ENCODE data around the gene COMT. TPM values are rescaled to one million over a fixed set of nuclear protein-coding genes. Genes with fewer than 3 reads are reported as not detected.

The COMT gene
- total and polyA plus RNA-seq, 7 donors = 63.6 to 146 (median 117) TPM

GRCh38 chr22:19960491-19961200 lies 19.1 kb downstream of the COMT start:
- WGBS, 3 donors = 75 to 84% (median 77%) methylated on average over 12 of the region's 12 CpGs
- intact Hi-C loops (cut with DNase I) = no loop called here
- Histone ChIP-seq H3K9me3 (no peaks in the 10 kb centered on the region), H3K4me1 (peaks cover 24% of the 10 kb centered on the region), H3K27me3 (ENCODE audit: insufficient read depth in 3 of 3, low read length in 2 of 3) (no peaks in the 10 kb centered on the region), H3K27ac (no peak overlapping the region), H3K4me3 (no peak overlapping the region), H3K36me3 (ENCODE audit: insufficient read depth in 1 of 2, low read depth in 1 of 2) (peaks cover 0 to 30% of the 10 kb centered on the region in 2 donors)
- TF ChIP-seq CTCF (IDR thresholded peaks at IDR 0.05) = no peak
- DNase-seq (peak in 1 of 2 donors; percentile 9), ATAC-seq (no peak)

GRCh38 chr22:19961201-19961580 lies 19.6 kb downstream of the COMT start:
- H3K27ac ChIP-seq = no peak overlapping the region
- no peak for TF ChIP-seq CTCF (IDR thresholded peaks at IDR 0.05)
- H3K4me1 ChIP-seq = peaks cover 24% of the 10 kb centered on the region
- H3K9me3 ChIP-seq = no peaks in the 10 kb centered on the region
- peak; percentile 2 to 24 (median 8) for ATAC-seq
- peak in 1 of 2 donors; percentile 9 for DNase-seq
- H3K4me3 ChIP-seq = no peak overlapping the region
- WGBS, 3 donors = 64 to 84% (median 70%) methylated on average over 7 to 9 of the region's 9 CpGs
- peaks cover 0 to 33% of the 10 kb centered on the region in 2 donors for H3K36me3 ChIP-seq (ENCODE audit: insufficient read depth in 1 of 2, low read depth in 1 of 2)
- intact Hi-C loops (cut with DNase I) = no loop called here
- H3K27me3 ChIP-seq (ENCODE audit: insufficient read depth in 3 of 3, low read length in 2 of 3) = no peaks in the 10 kb centered on the region

- Histone ChIP-seq H3K27ac (no peak overlapping the region), H3K27me3 (ENCODE audit: insufficient read depth in 3 of 3, low read length in 2 of 3) (no peaks in the 10 kb centered on the region), H3K4me1 (peaks cover 24% of the 10 kb centered on the region), H3K9me3 (no peaks in the 10 kb centered on the region), H3K4me3 (no peak overlapping the region), H3K36me3 (ENCODE audit: insufficient read depth in 1 of 2, low read depth in 1 of 2) (peaks cover 0 to 39% of the 10 kb centered on the region in 2 donors)
- ATAC-seq (peak in 1 of 4 donors; percentile 4), DNase-seq (peak in 1 of 2 donors; percentile 48)
- no peak for TF ChIP-seq CTCF (IDR thresholded peaks at IDR 0.05)
- 56 to 81% (median 64%) methylated on average over 8 of the region's 8 CpGs for WGBS, 3 donors
- intact Hi-C loops (cut with DNase I) = no loop called here
These were observed 20.3 kb downstream of the COMT start for GRCh38 chr22:19961868-19962245.

- Histone ChIP-seq H3K9me3 (no peaks in the 10 kb centered on the region), H3K4me1 (peaks cover 24% of the 10 kb centered on the region)
- intact Hi-C loops (cut with DNase I) = no loop called here
These were observed 20.8 kb downstream of the COMT start for GRCh38 chr22:19962246-19962908.

More at GRCh38 chr22:19962246-19962908, 20.8 kb downstream of the COMT start:
- TF ChIP-seq CTCF (IDR thresholded peaks at IDR 0.05) = peak; percentile 45
- no peaks in the 10 kb centered on the region for H3K27me3 ChIP-seq (ENCODE audit: insufficient read depth in 3 of 3, low read length in 2 of 3)
- DNase-seq (peak; percentile 67 to 75), ATAC-seq (peak; percentile 38 to 68 (median 48))
- H3K4me3 ChIP-seq = no peak overlapping the region
- H3K27ac ChIP-seq = no peak overlapping the region
- 26 to 47% (median 42%) methylated on average over 21 to 22 of the region's 22 CpGs for WGBS, 3 donors
- H3K36me3 ChIP-seq (ENCODE audit: insufficient read depth in 1 of 2, low read depth in 1 of 2) = peaks cover 0 to 44% of the 10 kb centered on the region in 2 donors
